Right cardiac atrium (tissue), 5 donors: ENCODE results near the gene ATG7. TPM values are rescaled to one million over a fixed set of nuclear protein-coding genes. Genes with fewer than 3 reads are reported as not detected.
"Not testable (repeated sequence)": the region's sequence is repeated elsewhere in the genome, so short reads cannot be mapped to it uniquely, and the experiment has no call there.

Source experiments
- ATAC-seq, 2 donors: fragments of 200-7000 bp; cut with Tn5 transposase; one replicate each; pipeline versions ENCODE4 v1.8.0 to v1.9.1; 2020; ENCODE audit warnings: moderate library complexity in 2 of 2, mild to moderate bottlenecking in 1 of 2
- DNase-seq, 3 donors: peaks; one replicate each; pipeline ENCODE4 v3.0.0-alpha.2; 2020
- H3K27ac ChIP-seq: one replicate; pipeline ENCODE4 v1.5.1; 2013; ENCODE audit warnings: mild to moderate bottlenecking, low read length, control low read depth, moderate library complexity
- H3K27me3 ChIP-seq: one replicate; pipeline ENCODE4 v1.6.1; 2013; ENCODE audit not compliant: control insufficient read depth, insufficient read depth
- H3K4me1 ChIP-seq: one replicate; pipeline ENCODE4 v1.6.1; 2013; ENCODE audit warnings: low read length; ENCODE audit not compliant: control insufficient read depth, insufficient read depth
- H3K4me3 ChIP-seq: one replicate; pipeline ENCODE4 v1.5.1; 2013; ENCODE audit warnings: low read length, control low read depth
- H3K9me3 ChIP-seq: one replicate; pipeline ENCODE4 v1.6.1; 2013; ENCODE audit warnings: low read length; ENCODE audit not compliant: control insufficient read depth
- WGBS: extraction: QIAGEN DNeasy Blood & Tissue Kit; methylation state at CpG from one replicate; pipeline ENCODE4 v1.1.7; 2013; 5-methylcytosine and 5-hydroxymethylcytosine counted together
- intact Hi-C, 4 donors: fragments of 100-400 bp; cut with DNase I; formaldehyde crosslinking; loops; one replicate each; pipeline versions ENCODE4 v1.11.0 to v1.14.0; 2022 to 2023
- polyA plus RNA-seq: library from polyadenylated mRNA; stranded (reverse); fragments of 200-250 nt; gene quantifications from one replicate; pipeline ENCODE4 v1.2.3, GENCODE V29; 2013
- total RNA-seq, 4 donors: library from RNA; stranded (reverse); fragmentation: NEBNext Ultra II Directional; extraction: Animal tissue kit (Norgen Biotek cat#: 25700); gene quantifications; one replicate each; pipeline ENCODE4 v1.2.1, GENCODE V29; 2021
- donor health status: healthy with polysubstance abuse.
- donor health status: DM: no; HTN: yes; CAD: no.
- donor health status: DM: no; HTN: no; CAD: no.
- donor health status: DM: no; HTN: yes; CAD: no; lungs with severe emphysema.
- donor health status: DM: yes; HTN: yes; CAD: no.

The ATG7 gene
- total and polyA plus RNA-seq, 5 donors: 5.9 to 22.3 (median 19.6) TPM

DNA sequence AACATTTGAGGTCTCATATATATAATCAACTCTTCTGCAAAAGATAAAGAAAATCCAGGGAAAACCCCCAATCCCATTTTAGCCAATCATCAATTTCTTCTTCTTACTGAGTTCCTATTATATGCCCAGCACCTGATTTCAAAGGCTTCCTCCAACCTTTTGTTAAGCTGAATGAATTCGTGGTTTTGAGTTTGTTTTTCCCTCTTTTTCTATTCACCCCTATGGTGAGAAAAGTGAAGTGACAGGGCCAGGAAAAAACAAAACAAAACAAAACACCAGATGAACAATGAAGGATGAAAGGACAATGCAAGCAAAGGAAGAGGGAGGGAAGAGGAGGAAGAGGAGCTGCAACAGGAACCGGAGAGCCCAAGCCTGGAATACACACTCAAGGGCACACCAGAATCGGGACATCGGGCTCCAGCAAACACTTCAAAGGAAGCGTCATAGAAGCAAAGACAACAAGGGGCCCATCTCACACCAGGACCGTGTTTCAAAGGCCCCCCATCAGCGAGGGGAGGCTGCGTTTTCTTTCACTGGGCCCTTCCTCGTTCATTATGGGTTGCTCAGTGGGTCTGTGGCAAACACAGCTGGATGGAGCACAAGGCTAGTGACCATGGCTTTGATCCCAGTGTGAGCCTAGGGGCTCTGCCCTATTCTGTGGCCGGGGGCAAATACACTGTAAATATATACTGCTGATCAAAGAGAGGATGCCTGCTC lies 321.3 kb downstream of the ATG7 start:
- H3K27me3 ChIP-seq: no peaks in the 10 kb centered on the region
- WGBS: 52% methylated on average over 10 of the region's 10 CpGs
- DNase-seq (no peak), ATAC-seq (no peak)
- H3K4me3 ChIP-seq: no peak overlapping the region
- peaks cover 43% of the 10 kb centered on the region for H3K4me1 ChIP-seq
- H3K27ac ChIP-seq: peak overlapping the region; percentile 30
- intact Hi-C loops: loop anchor here in 1 of 4 donors (5.0 kb wide), 1 partner anchor 49 kb away; the partner anchor contains the start of gene VGLL4
- H3K9me3 ChIP-seq: no peaks in the 10 kb centered on the region

DNA sequence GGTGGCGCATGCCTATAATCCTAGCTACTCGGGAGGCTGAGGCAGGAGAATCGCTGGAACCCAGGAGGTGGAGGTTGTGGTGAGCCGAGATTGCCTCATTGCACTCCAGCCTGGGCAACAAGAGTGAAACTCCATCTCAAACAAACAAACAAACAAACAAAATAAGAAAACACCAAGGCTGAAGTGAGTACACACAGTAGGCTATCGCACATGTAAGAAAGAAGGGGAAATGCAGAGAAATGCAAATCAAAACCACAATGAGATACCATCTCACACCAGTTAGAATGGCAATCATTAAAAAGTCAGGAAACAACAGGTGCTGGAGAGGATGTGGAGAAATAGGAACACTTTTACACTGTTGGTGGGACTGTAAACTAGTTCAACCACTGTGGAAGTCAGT lies 322.8 kb downstream of the ATG7 start:
- H3K9me3 ChIP-seq, ATAC-seq, H3K27ac ChIP-seq, intact Hi-C loops, H3K27me3 ChIP-seq, H3K4me3 ChIP-seq, DNase-seq: not testable (repeated sequence)
- peaks cover 30% of the 10 kb centered on the region for H3K4me1 ChIP-seq
- 96% methylated on average over 5 of the region's 5 CpGs for WGBS

DNA sequence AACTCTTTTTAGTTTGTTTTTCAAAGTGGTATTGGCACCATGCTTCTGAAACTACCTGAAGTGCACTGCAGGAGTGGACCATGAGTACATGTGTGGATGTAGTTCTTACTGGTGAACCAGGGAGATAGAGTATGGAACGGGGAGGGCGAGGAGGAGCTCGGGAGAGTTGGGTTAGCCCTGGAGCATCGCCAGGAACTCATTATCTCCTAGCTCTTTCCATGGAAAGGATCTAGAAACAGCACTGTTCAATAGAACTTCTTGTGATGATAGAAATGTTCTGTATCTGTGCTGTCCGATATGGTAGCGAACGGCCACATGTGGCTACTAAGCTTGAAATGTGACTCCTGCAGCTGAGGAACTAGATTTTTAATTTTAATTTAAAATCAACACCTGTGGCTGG lies 324.2 kb downstream of the ATG7 start:
- intact Hi-C loops: no loop called here
- WGBS: 40% methylated on average over 7 of the region's 7 CpGs
- H3K4me1 ChIP-seq: peaks cover 29% of the 10 kb centered on the region
- ATAC-seq: peak; percentile 6 to 7
- H3K9me3 ChIP-seq: no peaks in the 10 kb centered on the region
- H3K27me3 ChIP-seq: no peaks in the 10 kb centered on the region
- no peak overlapping the region for H3K4me3 ChIP-seq
- H3K27ac ChIP-seq: peak overlapping the region; percentile 56
- DNase-seq: peak in 1 of 3 donors; percentile 73

DNA sequence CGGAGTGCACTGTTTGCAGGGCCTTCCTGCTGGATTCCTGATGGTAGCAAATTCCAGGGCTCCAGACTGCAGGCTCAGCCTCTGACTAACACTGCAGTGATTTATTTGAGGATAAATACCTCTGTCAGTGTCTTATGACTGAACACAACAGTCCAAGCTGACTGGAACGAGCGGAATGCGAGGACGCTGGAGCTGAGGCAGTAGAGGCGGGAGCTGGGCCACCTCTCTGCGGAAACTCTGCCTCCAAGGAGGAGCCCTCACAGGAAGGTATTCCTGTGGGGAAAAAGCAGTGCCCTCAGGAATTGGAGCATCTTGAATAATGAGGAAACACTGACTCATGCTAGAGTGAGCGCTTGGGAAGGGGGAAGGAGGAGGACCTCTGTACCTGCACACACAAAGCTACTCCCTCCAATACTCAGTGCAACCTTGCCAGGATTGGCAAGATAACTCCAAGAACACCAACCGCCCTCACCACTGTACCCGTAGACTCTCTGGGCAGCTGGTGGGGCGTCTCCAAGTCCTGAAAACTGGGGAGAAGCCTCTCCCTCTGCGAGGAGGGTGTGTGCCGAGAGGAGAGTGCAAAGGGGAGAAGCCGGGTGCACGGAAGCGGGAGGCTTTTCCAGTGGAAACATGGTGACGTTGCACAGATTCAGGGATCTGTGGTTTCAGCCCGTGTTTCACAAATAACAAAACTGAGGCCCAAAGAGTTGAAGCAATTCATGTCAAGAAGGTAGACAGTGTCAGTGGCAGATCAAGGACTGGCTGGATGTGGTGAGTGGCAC lies 328.5 kb downstream of the ATG7 start:
- DNase-seq (peak; percentile 75 to 86 (median 81)), ATAC-seq (peak; percentile 84 to 89)
- WGBS: 30% methylated on average over 18 of the region's 18 CpGs
- Histone ChIP-seq H3K9me3 (no peaks in the 10 kb centered on the region), H3K27me3 (no peaks in the 10 kb centered on the region), H3K4me3 (no peak overlapping the region), H3K27ac (peak overlapping the region; percentile 98), H3K4me1 (peaks cover 23% of the 10 kb centered on the region)
- intact Hi-C loops: loop anchor here in 1 of 4 donors (5.0 kb wide), 1 partner anchor 42 kb away; the partner anchor contains the start of gene VGLL4

- DNase-seq (peak; percentile 84 to 91 (median 87)), ATAC-seq (peak; percentile 34 to 54)
- 38% methylated on average over 21 of the region's 21 CpGs for WGBS
- intact Hi-C loops: loop anchor here in 1 of 4 donors (5.0 kb wide), 1 partner anchor 41 kb away; the partner anchor contains the start of gene VGLL4
- no peak overlapping the region for H3K4me3 ChIP-seq
- H3K4me1 ChIP-seq: peaks cover 28% of the 10 kb centered on the region
- H3K27me3 ChIP-seq: no peaks in the 10 kb centered on the region
- H3K27ac ChIP-seq: peak overlapping the region; percentile 98
- no peaks in the 10 kb centered on the region for H3K9me3 ChIP-seq
Observed at GRCh38 chr3:11601446-11602238, 329.4 kb downstream of the ATG7 start.

GRCh38 chr3:11602239-11602840 lies 330.1 kb downstream of the ATG7 start:
- Histone ChIP-seq H3K27me3 (no peaks in the 10 kb centered on the region), H3K4me3 (no peak overlapping the region), H3K9me3 (no peaks in the 10 kb centered on the region), H3K4me1 (peaks cover 28% of the 10 kb centered on the region), H3K27ac (peak overlapping the region; percentile 90)
- 56% methylated on average over 11 of the region's 11 CpGs for WGBS
- no peak for DNase-seq
- no peak for ATAC-seq
- intact Hi-C loops: loop anchor here in 1 of 4 donors (5.0 kb wide), 1 partner anchor 40 kb away; the partner anchor contains the start of gene VGLL4

- no peaks in the 10 kb centered on the region for H3K9me3 ChIP-seq
- ATAC-seq (no peak), DNase-seq (no peak)
- intact Hi-C loops: loop anchor here in 1 of 4 donors (5.0 kb wide), 1 partner anchor 39 kb away; the partner anchor contains the start of gene VGLL4
- no peaks in the 10 kb centered on the region for H3K27me3 ChIP-seq
- H3K4me1 ChIP-seq: peaks cover 31% of the 10 kb centered on the region
- H3K27ac ChIP-seq: peak overlapping the region; percentile 48
- no peak overlapping the region for H3K4me3 ChIP-seq
- 61% methylated on average over 5 of the region's 5 CpGs for WGBS
Observed at GRCh38 chr3:11602886-11603527, 330.8 kb downstream of the ATG7 start.

DNA sequence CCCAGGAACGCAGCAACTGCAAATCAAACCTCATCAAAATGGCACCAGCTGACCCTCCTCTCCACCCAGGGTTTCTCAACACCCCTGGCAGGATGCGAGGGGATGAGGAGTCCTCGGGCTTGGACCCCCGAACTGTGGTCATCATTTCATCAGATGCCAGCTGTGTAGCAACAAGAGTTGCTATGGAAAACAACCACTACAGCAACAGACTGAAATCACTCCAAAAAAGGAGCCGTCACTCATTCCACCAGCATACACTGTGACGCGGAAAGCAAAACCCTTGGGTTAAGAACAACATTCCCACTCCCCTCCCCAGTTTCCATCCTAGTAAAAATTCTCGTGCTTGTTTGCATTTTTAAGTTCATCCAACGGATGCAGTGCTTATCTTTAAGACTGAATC lies 331.4 kb downstream of the ATG7 start:
- ATAC-seq: peak; percentile 58 to 66
- intact Hi-C loops: loop anchor here in 1 of 4 donors (5.0 kb wide), 1 partner anchor 39 kb away; the partner anchor contains the start of gene VGLL4
- peak; percentile 78 to 82 (median 82) for DNase-seq

DNA sequence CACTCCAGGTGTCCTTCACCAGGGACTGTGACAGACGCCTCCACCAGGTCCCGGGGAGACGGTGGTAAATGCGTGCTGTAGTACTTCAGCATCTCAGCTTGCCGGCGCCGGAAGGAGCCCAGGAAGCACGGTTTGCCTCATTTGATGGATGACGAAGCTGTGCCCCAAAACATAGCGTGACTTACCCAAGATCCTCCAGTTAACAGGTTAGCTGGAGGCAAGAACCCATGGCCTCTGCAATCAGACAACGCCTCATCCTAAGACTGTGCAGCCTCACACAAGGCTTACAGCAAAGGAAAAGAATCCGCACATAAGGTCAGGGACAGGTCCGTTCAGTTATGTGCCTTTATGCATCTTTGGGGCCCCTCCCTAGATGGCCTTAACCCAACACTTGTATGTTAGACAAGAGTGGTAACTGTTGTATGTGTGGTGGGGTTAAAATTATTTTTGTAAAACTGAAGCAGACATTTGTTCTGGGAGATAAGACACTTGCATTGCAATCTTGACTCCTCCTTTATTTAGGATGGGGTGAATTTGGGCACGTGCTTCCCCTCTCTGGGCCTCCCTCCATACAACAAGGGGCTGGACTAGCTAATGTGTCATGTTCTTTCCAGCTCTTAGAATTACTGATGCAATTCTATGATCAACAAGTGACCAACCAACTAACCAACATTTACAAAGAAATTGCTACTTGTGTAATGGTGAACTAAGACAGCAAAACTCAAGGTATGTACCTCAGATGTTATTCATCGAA lies 332.1 kb downstream of the ATG7 start:
- Histone ChIP-seq H3K27me3 (no peaks in the 10 kb centered on the region), H3K9me3 (no peaks in the 10 kb centered on the region), H3K4me3 (no peak overlapping the region), H3K4me1 (peaks cover 28% of the 10 kb centered on the region), H3K27ac (peak overlapping the region; percentile 88)
- intact Hi-C loops: loop anchor here in 1 of 4 donors (5.0 kb wide), 1 partner anchor 38 kb away; the partner anchor contains the start of gene VGLL4
- 55% methylated on average over 15 of the region's 15 CpGs for WGBS
- ATAC-seq: peak in 1 of 2 donors; percentile 5
- peak in 1 of 3 donors; percentile 51 for DNase-seq

More for the DNA sequence above, 331.4 kb downstream of the ATG7 start:
- Histone ChIP-seq H3K4me3 (no peak overlapping the region), H3K9me3 (no peaks in the 10 kb centered on the region), H3K4me1 (peaks cover 28% of the 10 kb centered on the region), H3K27me3 (no peaks in the 10 kb centered on the region), H3K27ac (peak overlapping the region; percentile 28)
- 42% methylated on average over 9 of the region's 9 CpGs for WGBS
